ENCODE measurements around the gene CDH4. TPM values are rescaled to one million over a fixed set of nuclear protein-coding genes. Genes with fewer than 3 reads are reported as not detected.

Gene CDH4
- total RNA-seq, 1 donor from 2014 or later, result 22.3 TPM

- no peak for DNase-seq
These were observed 470.2 kb downstream of the CDH4 start for GRCh38 chr20:61722146-61722678.

GRCh38 chr20:61723529-61724257, 471.6 kb downstream of the CDH4 start:
- no peak for DNase-seq

GRCh38 chr20:61724376-61724775, 472.3 kb downstream of the CDH4 start:
- DNase-seq, result no peak

- DNase-seq, result no peak
These were observed 473.1 kb downstream of the CDH4 start for GRCh38 chr20:61725145-61725544.

GRCh38 chr20:61725966-61726365, 473.9 kb downstream of the CDH4 start:
- no peak for DNase-seq

- DNase-seq, result no peak
These were observed 474.9 kb downstream of the CDH4 start for GRCh38 chr20:61726979-61727378.

GRCh38 chr20:61727761-61728160, 475.7 kb downstream of the CDH4 start:
- DNase-seq, result no peak

GRCh38 chr20:61728326-61728725, 476.3 kb downstream of the CDH4 start:
- DNase-seq, result no peak

GRCh38 chr20:61728786-61729770, 477.0 kb downstream of the CDH4 start:
- DNase-seq, result no peak

GRCh38 chr20:61730631-61731362, 478.7 kb downstream of the CDH4 start:
- DNase-seq, result no peak

GRCh38 chr20:61731363-61732181, 479.5 kb downstream of the CDH4 start:
- DNase-seq, result no peak

- no peak for DNase-seq
These were observed 480.6 kb downstream of the CDH4 start for GRCh38 chr20:61732511-61733210.

- no peak for DNase-seq
These were observed 481.2 kb downstream of the CDH4 start for GRCh38 chr20:61733216-61733615.

- no peak for DNase-seq
These were observed 482.1 kb downstream of the CDH4 start for GRCh38 chr20:61733891-61734732.

- no peak for DNase-seq
These were observed 482.9 kb downstream of the CDH4 start for GRCh38 chr20:61734733-61735502.

- DNase-seq, result no peak
These were observed 483.4 kb downstream of the CDH4 start for GRCh38 chr20:61735503-61735785.

- DNase-seq, result no peak
These were observed 484.1 kb downstream of the CDH4 start for GRCh38 chr20:61736001-61736635.

- no peak for DNase-seq
These were observed 484.8 kb downstream of the CDH4 start for GRCh38 chr20:61736751-61737310.
